Thoracic aorta (tissue), 2 donors: ENCODE results near the gene FAM187B. TPM values are rescaled to one million over a fixed set of nuclear protein-coding genes. Genes with fewer than 3 reads are reported as not detected.
"Not testable (repeated sequence)": the region's sequence is repeated elsewhere in the genome, so short reads cannot be mapped to it uniquely, and the experiment has no call there.

ENCODE experiments used
- ATAC-seq: fragments of 150-250 bp; one replicate; pipeline ENCODE4 v1.8.0; 2017; ENCODE audit warnings: low read depth; ENCODE audit not compliant: insufficient number of reproducible peaks, low FRiP score
- DNase-seq: peaks from one replicate; pipeline ENCODE4 v3.0.0-alpha.2; 2020; ENCODE audit warnings: low spot score
- H3K27ac ChIP-seq, 2 donors: fragments of 200-600 bp; sonication (generic); 1 replicate in 1 of 2; 2 replicates in 1 of 2; pipeline ENCODE4 v1.5.1; 2016; ENCODE audit warnings: mild to moderate bottlenecking in 2 of 2, moderate library complexity in 2 of 2
- H3K27me3 ChIP-seq: fragments of 200-600 bp; sonication (generic); replicated peaks from 2 replicates; pipeline ENCODE4 v1.6.0; 2016; ENCODE audit warnings: mild to moderate bottlenecking; ENCODE audit not compliant: insufficient read depth
- H3K36me3 ChIP-seq: fragments of 200-600 bp; sonication (generic); one replicate; pipeline ENCODE4 v1.5.1; 2016
- H3K4me1 ChIP-seq, 2 donors: fragments of 200-600 bp; sonication (generic); 1 replicate in 1 of 2; 2 replicates in 1 of 2; pipeline versions ENCODE4 v1.5.1 to v1.6.0; 2016; ENCODE audit warnings: low read depth in 2 of 2, mild to moderate bottlenecking in 1 of 2; ENCODE audit not compliant: control insufficient read depth in 1 of 2
- H3K4me3 ChIP-seq: fragments of 200-600 bp; sonication (generic); 2 replicates; pipeline ENCODE4 v1.5.1; 2016; ENCODE audit warnings: mild to moderate bottlenecking
- H3K9me3 ChIP-seq: fragments of 200-600 bp; sonication (generic); 2 replicates; pipeline ENCODE4 v1.5.1; 2016
- CTCF ChIP-seq: fragments of 200-600 bp; sonication (generic); IDR thresholded peaks from one replicate; pipeline ENCODE4 v1.5.1; 2019; ENCODE audit warnings: antibody characterized with exemption
- total RNA-seq, 2 donors: library from RNA; depleted of rRNA; stranded (reverse); fragments of >200 nt; gene quantifications; one replicate each; pipeline versions ENCODE4 v1.1.0 to v1.2.3, GENCODE V29; 2016

The FAM187B gene
- total RNA-seq, 2 donors from 2014 or later = not detected

- no peak for TF ChIP-seq CTCF
- H3K4me1 ChIP-seq = no peaks in the 10 kb centered on the region
- H3K9me3 ChIP-seq = no peaks in the 10 kb centered on the region
- no peaks in the 10 kb centered on the region for H3K36me3 ChIP-seq
- no peaks in the 10 kb centered on the region for H3K27me3 ChIP-seq
- no peak for DNase-seq
- H3K27ac ChIP-seq = no peak overlapping the region
- no peak overlapping the region for H3K4me3 ChIP-seq
- ATAC-seq = no peak
These were observed 25.5 kb downstream of the FAM187B start for GRCh38 chr19:35202722-35203688.

GRCh38 chr19:35199481-35199880 lies 29.1 kb downstream of the FAM187B start:
- no peaks in the 10 kb centered on the region for H3K4me1 ChIP-seq
- no peaks in the 10 kb centered on the region for H3K36me3 ChIP-seq
- H3K27ac ChIP-seq = no peak overlapping the region
- no peak for DNase-seq
- no peaks in the 10 kb centered on the region for H3K9me3 ChIP-seq
- no peak for ATAC-seq
- TF ChIP-seq CTCF = no peak
- H3K27me3 ChIP-seq = no peaks in the 10 kb centered on the region
- no peak overlapping the region for H3K4me3 ChIP-seq

- H3K4me1 ChIP-seq, H3K36me3 ChIP-seq, H3K27ac ChIP-seq, ATAC-seq, DNase-seq, H3K27me3 ChIP-seq, H3K9me3 ChIP-seq, H3K4me3 ChIP-seq: not testable (repeated sequence)
These were observed 31.7 kb downstream of the FAM187B start for GRCh38 chr19:35196861-35197260.

- Histone ChIP-seq H3K27me3 (no peaks in the 10 kb centered on the region), H3K36me3 (no peaks in the 10 kb centered on the region), H3K4me3 (no peak overlapping the region), H3K4me1 (no peaks in the 10 kb centered on the region), H3K27ac (no peak overlapping the region), H3K9me3 (no peaks in the 10 kb centered on the region)
- DNase-seq (no peak), ATAC-seq (no peak)
- no peak for TF ChIP-seq CTCF
These were observed 32.7 kb downstream of the FAM187B start for GRCh38 chr19:35195830-35196229.

GRCh38 chr19:35194012-35194984 lies 34.2 kb downstream of the FAM187B start:
- no peaks in the 10 kb centered on the region for H3K4me1 ChIP-seq
- DNase-seq (no peak), ATAC-seq (no peak)
- H3K9me3 ChIP-seq = no peaks in the 10 kb centered on the region
- no peaks in the 10 kb centered on the region for H3K27me3 ChIP-seq
- no peak overlapping the region for H3K27ac ChIP-seq
- TF ChIP-seq CTCF = no peak
- no peaks in the 10 kb centered on the region for H3K36me3 ChIP-seq
- no peak overlapping the region for H3K4me3 ChIP-seq
